GM03348 (cell line): ENCODE measurements around the gene HACL1.
A peak's percentile ranks its signal among the peaks of the same experiment; 100 is the strongest.
"Not testable (repeated sequence)": the region's sequence is repeated elsewhere in the genome, so short reads cannot be mapped to it uniquely, and the experiment has no call there.

Source experiments
- DNase-seq: peaks from one replicate; pipeline ENCODE4 v3.0.0; 2012; ENCODE audit warnings: low spot score

The HACL1 gene

GRCh38 chr3:15579051-15579450 is 22.3 kb downstream of the HACL1 start:
- peak; percentile 30 for DNase-seq

DNA sequence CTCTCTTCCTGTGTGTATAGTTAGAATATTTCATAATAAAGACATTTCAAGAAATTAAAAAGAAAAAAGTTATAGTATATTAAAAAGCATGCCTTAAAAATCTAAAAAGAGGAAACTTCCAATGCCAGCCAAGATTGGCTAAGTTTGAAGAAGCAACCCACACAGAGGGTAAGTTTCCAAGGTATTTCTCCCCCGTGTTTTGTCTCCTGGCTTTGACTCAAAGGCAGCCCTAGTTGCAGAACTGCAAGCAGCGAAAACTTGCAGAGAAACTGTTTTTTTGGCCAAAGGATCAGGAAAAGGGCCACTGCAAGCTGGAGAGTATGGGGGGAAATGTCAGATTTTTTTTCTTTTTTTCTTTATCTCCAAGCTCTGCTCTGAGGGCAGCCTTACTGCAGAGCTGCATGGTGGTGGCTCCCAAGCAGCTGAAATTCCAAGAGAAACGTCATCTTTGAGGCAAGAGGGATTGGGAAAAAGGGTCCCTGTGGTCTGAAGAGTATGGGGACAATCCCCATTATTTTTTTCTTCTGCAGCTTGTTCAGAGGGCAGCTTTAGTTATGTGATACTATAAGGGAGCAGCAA is 23.0 kb downstream of the HACL1 start:
- peak; percentile 11 for DNase-seq

GRCh38 chr3:15576475-15576874 is 24.9 kb downstream of the HACL1 start:
- DNase-seq: no peak

- no peak for DNase-seq
These were observed 25.9 kb downstream of the HACL1 start for GRCh38 chr3:15575446-15575845.

DNA sequence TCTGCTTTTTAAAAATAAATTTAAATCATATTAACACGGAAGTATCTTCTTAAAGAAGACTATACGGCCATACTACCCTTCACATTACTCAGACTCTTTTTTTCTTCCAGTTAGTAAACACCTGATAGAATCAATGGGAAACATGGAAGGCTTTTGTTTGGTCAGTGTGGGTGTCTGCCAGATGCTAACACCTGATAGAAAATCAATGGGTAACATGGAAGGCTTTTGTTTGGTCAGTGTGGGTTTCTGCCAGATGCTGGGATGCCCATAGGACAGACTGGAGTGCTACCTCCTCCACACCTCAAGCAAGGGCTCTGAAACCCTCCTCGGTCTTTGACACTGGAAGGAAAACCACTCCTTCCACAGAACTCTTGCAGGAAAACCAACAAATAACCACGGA is 29.2 kb downstream of the HACL1 start:
- DNase-seq: no peak

GRCh38 chr3:15563190-15563589 is 38.2 kb downstream of the HACL1 start:
- no peak for DNase-seq

- no peak for DNase-seq
These were observed 38.8 kb downstream of the HACL1 start for GRCh38 chr3:15562560-15562959.

DNA sequence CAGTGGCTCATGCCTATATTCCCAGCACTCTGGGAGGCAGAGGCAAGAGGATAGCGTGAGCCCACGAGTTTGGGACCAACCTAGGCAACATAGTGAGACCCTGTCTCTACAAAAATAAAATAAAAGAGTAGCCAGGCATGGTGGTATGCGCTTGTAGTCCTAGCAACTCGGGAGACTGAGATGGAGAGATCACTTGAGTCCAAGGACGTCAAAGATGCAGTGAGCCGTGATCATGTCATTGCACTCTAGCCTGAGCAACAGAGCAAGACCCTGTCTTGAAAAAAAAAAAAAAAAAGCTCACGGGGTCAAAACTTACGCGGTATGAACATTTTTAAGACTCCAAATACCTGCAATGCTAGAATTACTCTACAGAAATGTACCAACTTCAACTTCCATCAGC is 42.8 kb downstream of the HACL1 start:
- DNase-seq: no peak

DNA sequence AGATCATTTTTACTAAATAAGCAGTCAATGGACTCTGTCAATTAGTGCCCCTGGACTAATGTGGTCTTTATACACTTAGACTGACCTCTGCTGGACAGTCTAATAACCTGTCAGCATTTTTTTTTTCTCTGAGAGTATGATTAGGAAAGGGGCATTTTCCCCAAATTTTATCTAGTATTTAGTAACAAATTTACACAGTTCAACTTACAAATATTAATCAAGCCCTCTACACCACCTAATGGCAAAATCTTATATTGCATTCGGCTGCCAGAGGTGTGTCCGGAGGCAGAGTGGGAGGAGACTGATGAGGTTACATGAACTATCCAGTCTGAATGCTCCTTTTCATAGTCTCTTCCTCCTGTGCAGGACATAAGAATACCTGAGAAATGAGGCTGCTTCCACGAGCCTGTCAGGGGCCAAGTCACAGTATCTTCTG is 43.8 kb downstream of the HACL1 start:
- DNase-seq: peak; percentile 81

DNA sequence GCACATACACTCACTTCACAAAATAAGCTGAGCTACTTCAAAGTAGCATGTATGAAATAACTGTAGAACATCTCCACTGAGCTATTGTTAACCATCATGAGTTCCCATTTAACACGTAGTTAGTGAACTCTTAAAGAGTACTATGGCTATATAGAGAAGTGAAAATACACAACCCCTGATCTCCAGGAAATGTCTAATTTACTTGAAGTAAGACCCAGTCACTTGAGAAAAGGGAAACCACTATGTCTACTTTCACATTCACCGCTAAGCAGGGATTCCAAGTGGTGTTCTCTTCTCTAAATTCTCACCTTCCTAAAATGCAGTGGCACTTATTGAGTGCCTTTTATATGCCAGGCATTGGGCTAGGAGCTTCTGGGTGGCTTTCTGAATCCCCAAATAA is 44.9 kb downstream of the HACL1 start:
- DNase-seq: no peak

GRCh38 chr3:15553749-15554148 is 47.6 kb downstream of the HACL1 start:
- no peak for DNase-seq

GRCh38 chr3:15551902-15552301 is 49.5 kb downstream of the HACL1 start:
- DNase-seq: no peak

GRCh38 chr3:15549846-15550245 is 51.5 kb downstream of the HACL1 start:
- DNase-seq: no peak

DNA sequence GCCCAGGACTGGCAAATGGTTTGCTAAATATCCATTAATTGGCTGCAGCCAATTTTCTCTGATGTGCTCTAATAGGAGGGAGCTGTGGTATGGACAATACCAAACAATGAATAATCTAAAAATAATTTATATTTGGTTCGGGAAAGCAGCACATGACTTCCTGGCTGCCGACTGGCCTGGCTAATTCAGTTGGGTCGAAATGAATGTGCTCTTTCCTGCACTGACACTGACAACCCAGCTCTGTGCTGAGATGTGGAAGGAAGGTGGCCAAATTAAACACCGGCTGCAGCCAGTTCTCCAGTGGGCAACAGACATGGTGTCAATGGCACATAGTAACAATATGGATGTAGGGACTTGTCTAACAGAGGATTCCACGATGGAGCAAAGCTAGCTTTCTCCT is 58.8 kb downstream of the HACL1 start:
- no peak for DNase-seq

DNA sequence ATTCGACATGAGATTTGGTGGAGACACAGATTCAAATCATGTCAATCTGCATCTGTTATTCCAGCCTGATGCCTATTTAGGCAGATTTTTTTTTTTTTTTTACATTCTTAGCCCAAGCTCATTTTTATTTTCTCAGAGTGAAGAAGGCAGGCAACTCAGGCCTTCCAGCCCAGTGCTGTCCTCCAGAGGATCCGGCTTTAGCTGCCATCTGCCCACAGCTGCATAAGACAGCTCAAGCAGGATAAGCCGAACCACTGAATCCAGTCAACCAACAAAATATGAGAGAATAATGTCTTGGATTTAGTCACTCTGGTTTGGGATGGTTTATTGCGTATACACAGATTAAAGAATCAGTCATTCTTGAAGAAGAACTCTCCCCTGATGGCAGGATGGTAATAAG is 60.0 kb downstream of the HACL1 start:
- no peak for DNase-seq

DNA sequence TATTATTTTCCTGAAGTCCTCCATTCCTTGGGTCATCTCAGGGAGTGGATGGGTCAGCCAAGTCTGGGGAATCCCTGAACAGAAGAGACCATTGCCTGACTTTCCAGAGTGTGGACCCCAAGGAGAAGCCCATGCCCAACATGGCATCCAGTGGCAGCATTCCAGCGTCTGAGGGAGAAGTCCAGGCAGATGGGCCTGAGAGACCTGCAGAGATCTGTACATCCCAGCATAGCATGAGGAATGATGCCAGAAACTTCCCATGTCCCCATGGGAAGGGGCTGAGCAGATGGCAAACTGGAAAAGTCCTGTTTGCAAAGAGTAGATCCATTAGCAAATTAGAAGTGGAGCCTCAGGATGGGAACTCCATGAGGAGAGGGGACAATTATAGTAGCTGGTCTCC is 62.3 kb downstream of the HACL1 start:
- no peak for DNase-seq

DNA sequence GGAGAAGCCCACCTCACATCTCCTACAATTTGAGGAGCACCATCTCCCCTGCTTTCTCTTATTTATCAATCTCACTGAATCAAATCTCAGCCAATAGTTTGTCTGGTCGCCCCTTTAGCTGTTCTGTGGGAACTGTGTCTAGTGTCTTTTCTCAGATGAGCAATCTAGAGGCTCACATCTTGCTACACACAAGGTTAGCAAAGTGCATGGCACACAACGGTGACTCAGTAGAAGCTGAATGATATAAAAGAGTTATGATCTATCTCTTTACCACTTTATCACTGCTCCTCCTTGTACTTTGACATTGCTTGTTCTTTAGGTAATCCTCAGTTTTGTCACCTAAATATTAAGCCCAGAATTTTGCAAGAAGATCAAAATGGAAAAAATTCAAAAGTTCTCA is 63.0 kb downstream of the HACL1 start:
- no peak for DNase-seq

DNA sequence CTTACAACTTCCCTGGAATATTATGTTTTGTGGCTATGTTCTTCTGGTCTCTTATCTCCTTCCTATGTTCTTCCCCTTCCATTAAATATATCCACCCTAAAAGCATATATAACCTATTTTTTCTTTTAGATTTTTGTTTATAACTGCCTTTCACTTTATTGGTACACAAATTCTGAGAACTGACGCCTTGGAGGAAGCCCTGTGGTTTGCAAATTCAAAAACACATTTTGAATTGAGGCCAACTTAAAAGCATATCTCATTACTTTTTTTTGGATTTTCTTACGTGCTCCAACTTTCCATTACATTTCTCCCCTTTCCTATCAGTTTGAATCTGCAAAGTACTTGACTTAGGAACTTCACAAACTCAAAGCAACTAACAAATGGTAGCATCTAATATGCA is 64.5 kb downstream of the HACL1 start:
- DNase-seq: no peak

- DNase-seq: no peak
These were observed 65.6 kb downstream of the HACL1 start for GRCh38 chr3:15535732-15536131.

DNA sequence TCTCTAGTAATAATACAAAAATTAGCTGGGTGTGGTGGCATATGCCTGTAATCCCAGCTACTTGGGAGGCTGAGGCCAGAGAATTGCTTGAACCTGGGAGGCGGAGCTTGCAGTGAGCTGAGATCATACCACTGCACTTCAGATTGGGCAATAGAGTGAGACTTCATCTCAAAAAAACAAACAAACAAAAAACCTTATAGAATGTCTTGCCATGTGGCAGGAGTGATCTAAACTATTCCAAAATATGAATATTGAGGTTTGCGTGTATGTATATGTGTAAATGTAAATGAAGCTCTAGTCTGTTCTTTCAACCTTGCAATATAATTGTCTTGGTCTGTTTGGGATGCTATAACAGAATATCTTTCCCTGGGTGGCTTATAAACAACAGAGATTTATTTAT is 68.8 kb downstream of the HACL1 start:
- DNase-seq: not testable (repeated sequence)

DNA sequence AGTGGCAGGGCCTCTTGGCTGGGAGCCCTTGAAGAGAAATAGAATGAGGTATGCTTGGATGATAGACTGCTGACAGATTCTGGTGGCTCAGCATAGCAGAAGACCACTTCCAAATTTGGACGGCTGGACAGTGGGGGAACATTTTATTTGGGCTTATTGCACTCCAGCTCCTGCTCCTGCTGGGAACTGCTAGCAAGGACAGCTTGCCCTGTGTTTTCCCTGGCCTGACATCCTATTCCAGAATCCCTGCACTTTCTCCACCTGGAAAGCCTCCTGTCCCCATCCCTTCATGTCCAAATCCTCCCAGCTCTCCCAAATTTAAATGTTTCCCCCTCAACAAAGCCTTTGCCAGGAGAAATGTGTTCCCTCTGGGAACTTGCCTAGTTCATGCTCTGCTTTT is 70.0 kb downstream of the HACL1 start:
- DNase-seq: no peak

GRCh38 chr3:15528854-15529537 is 72.4 kb downstream of the HACL1 start:
- no peak for DNase-seq

DNA sequence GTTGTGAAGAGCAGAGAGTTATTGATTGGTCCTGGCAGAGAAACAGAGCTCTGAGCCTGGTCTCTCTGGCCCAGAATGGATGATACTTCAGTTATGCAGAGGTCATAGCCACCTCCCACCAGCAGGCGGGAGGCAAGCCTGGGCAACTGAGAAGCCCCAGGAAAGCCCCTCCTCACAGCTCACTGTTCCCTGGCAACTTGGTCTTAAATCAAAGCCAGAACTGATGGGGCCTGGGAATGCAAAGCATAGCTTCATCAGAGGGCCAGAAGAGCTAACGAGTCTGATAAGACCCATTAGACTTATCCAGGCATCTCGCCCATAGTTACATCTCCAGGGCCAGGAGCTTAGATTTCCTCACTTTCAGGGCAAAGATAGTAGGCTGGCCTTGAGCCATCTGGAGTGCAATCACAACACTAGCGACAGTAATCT is 74.3 kb downstream of the HACL1 start:
- no peak for DNase-seq

DNA sequence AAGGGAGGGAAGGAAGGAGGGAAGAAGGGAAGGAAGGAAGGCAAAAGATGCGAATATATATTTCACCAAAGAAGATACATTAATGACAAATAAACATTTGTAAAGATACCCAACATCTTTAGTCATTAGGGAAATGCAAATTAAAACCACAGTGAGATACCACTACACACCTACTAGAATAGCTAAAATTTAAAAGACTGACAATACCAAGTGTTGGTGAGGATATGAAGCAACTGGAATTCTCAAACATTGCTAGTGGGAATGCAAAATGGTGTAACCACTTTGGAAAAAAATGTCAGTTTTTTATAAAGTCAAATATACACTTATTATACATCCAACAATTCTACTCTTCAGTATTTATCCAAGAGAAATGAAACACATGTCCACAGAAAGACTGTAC is 75.6 kb downstream of the HACL1 start:
- no peak for DNase-seq
